Breast epithelium (tissue), 4 donors: ENCODE measurements around the gene THBD. TPM values are rescaled to one million over a fixed set of nuclear protein-coding genes. Genes with fewer than 3 reads are reported as not detected.

ENCODE experiments used
- DNase-seq, 2 donors: peaks; one replicate each; pipeline ENCODE4 v3.0.0-alpha.2; 2019; ENCODE audit warnings: low spot score in 2 of 2
- H3K27ac ChIP-seq, 2 donors: fragments of 200-600 bp; sonication (generic) in 1 of 2; one replicate each; pipeline ENCODE4 v1.5.1; 2016 to 2019; ENCODE audit warnings: mild to moderate bottlenecking in 1 of 2
- H3K27me3 ChIP-seq, 2 donors: fragments of 200-600 bp; sonication (generic) in 1 of 2; one replicate each; pipeline versions ENCODE4 v1.5.1 to v1.6.0; 2017 to 2019; ENCODE audit warnings: control low read depth in 1 of 2, mild to moderate bottlenecking in 1 of 2
- H3K36me3 ChIP-seq: fragments of 200-600 bp; one replicate; pipeline ENCODE4 v1.5.1; 2019
- H3K4me1 ChIP-seq, 2 donors: fragments of 200-600 bp; sonication (generic); one replicate each; pipeline ENCODE4 v1.5.1; 2016 to 2019; ENCODE audit warnings: control low read depth in 1 of 2
- H3K4me3 ChIP-seq, 3 donors: fragments of 200-600 bp; sonication (generic); 1 replicate in 2 of 3; 2 replicates in 1 of 3; pipeline ENCODE4 v1.5.1; 2016 to 2019; ENCODE audit warnings: mild to moderate bottlenecking in 3 of 3, moderate library complexity in 2 of 3
- H3K9me3 ChIP-seq, 2 donors: fragments of 200-600 bp; sonication (generic) in 1 of 2; one replicate each; pipeline ENCODE4 v1.5.1; 2016 to 2019; ENCODE audit warnings: control low read depth in 1 of 2
- POLR2A ChIP-seq: fragments of 450-650 bp; IDR thresholded peaks from one replicate; pipeline ENCODE4 v1.6.1; 2016; ENCODE audit warnings: antibody characterized with exemption, mild to moderate bottlenecking, moderate library complexity
- POLR2AphosphoS5 ChIP-seq, 3 donors: sonication (generic); formaldehyde crosslinking; IDR thresholded peaks; one replicate each; pipeline ENCODE4 v1.6.1; 2017; ENCODE audit warnings: antibody characterized with exemption in 3 of 3
- intact Hi-C: fragments of 100-400 bp; cut with DNase I; formaldehyde crosslinking; loops from one replicate; pipeline ENCODE4 v1.15.1; 2023; ENCODE audit warnings: low total_unique reads
- total RNA-seq, 3 donors: library from RNA; depleted of rRNA; stranded (reverse); fragments of >200 nt; gene quantifications; one replicate each; pipeline ENCODE4 v1.1.0, GENCODE V29; 2016
- TF ChIP-seq, protein P1 (sequence below), 3 donors: fragments of 450-650 bp; IDR thresholded peaks; one replicate each; pipeline ENCODE4 v1.5.1; 2016 to 2017; ENCODE audit warnings: antibody characterized with exemption in 3 of 3, mild to moderate bottlenecking in 3 of 3, moderate library complexity in 3 of 3

Gene THBD
- total RNA-seq, 3 donors from 2014 or later, result 22.6 to 44.2 (median 28.2) TPM

DNA sequence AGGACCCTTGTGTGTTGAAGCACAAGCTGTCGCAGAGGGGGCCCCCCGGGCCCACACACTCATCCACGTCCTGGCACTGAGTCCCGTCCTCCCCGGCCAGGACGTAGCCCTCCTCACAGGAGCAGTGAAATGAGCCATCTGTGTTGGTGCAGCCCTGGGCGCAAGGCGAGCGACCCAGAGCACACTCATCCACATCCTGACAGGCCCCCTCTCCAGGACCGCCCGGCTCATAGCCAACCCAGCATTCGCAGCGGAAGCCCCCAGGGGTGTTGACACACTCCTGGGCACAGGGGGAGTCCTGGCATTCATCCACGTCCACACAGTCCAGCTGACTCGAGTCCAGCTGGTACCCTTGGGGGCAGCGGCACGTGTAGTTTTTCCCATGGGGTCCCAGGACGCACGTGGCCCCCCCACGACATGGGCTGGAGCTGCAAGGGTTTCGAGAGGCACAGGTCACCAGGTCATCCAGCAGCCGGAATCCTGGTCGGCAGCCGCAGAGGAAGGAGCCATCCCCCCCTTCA, 35.4 kb upstream of the THBD start:
- Histone ChIP-seq H3K4me3 (peak overlapping the region; percentile 33 to 59 (median 35)), H3K4me1 (no peaks in the 10 kb centered on the region), H3K9me3 (no peaks in the 10 kb centered on the region), H3K36me3 (no peaks in the 10 kb centered on the region), H3K27ac (peak overlapping the region; percentile 65 to 92), H3K27me3 (no peaks in the 10 kb centered on the region)
- DNase-seq, result no peak
- intact Hi-C loops, result no loop called here
- no peak for TF ChIP-seq POLR2AphosphoS5 (IDR thresholded peaks at IDR 0.05)
- no peak for TF ChIP-seq POLR2A
- TF ChIP-seq, protein P1, sequence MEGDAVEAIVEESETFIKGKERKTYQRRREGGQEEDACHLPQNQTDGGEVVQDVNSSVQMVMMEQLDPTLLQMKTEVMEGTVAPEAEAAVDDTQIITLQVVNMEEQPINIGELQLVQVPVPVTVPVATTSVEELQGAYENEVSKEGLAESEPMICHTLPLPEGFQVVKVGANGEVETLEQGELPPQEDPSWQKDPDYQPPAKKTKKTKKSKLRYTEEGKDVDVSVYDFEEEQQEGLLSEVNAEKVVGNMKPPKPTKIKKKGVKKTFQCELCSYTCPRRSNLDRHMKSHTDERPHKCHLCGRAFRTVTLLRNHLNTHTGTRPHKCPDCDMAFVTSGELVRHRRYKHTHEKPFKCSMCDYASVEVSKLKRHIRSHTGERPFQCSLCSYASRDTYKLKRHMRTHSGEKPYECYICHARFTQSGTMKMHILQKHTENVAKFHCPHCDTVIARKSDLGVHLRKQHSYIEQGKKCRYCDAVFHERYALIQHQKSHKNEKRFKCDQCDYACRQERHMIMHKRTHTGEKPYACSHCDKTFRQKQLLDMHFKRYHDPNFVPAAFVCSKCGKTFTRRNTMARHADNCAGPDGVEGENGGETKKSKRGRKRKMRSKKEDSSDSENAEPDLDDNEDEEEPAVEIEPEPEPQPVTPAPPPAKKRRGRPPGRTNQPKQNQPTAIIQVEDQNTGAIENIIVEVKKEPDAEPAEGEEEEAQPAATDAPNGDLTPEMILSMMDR (IDR thresholded peaks at IDR 0.05), result no peak

DNA sequence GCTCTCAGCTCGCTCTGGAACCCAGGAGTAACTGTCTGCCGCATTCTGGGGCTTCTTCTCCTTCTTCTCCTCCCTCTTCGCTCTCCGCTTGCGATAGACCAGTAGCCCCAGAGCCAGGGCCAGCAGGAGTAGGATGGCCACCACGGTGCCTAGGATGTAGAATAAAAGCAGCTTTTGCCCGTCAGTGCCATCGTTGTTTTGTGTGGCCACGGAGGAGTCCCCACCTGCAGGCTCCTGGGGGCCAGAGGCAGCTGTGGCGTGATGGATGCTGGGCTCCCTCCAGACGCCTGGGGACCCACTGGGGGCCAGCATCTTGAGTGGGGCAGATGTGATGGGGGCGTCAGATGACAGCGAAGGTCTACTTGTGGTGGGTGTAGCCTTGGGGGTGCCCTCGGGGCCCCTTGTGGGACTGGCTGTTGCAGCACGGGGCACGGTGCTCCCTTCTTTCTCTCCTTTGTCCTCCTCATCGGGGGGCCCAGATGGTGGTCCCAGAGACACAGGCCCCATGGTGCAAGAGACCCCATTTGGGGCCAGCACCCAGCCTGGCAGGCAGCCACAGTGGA, 34.9 kb upstream of the THBD start:
- peak overlapping the region; percentile 65 to 92 for H3K27ac ChIP-seq
- H3K4me3 ChIP-seq, result peak overlapping the region; percentile 33 to 59 (median 35)

DNA sequence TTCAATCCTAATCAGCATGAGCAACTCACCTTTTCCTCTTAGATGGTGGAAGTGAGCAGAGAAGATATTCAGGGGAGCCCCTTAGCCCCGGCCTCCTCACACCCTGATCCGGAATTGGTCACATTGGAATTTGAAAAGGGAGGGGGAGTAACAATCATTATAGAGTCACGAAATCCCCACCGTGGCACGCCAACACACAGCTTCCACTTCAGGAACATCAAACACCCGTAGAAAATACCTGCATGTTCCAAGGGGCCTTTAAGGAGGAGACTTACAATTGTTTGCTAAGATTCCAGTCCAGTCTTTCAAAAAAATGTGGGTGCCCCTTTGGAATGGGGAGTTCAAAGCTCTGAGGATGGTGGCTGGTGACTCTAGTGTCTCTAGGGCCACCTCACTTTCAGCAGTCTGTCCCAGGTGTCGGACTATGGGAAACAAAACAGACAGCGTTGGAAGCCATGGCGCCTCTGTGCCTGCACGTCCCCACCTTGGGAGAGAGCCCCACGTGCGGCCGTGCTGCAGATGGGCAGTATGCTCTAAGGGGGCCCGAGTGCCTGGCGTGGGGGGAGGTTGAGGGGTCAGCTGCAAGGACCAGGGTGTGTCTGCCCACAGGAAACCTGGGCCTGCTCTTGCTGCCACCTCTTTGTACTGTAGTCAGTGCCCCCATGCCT, 34.2 kb upstream of the THBD start:
- no peak for DNase-seq
- intact Hi-C loops, result no loop called here
- Histone ChIP-seq H3K36me3 (no peaks in the 10 kb centered on the region), H3K9me3 (no peaks in the 10 kb centered on the region), H3K27ac (peak overlapping the region; percentile 65 to 92), H3K27me3 (no peaks in the 10 kb centered on the region), H3K4me3 (peak overlapping the region; percentile 33 to 59 (median 35)), H3K4me1 (no peaks in the 10 kb centered on the region)
- TF ChIP-seq POLR2A (no peak), POLR2AphosphoS5 (IDR thresholded peaks at IDR 0.05) (no peak)
- TF ChIP-seq, protein P1 (IDR thresholded peaks at IDR 0.05), result no peak

More for the DNA sequence above, 34.9 kb upstream of the THBD start:
- H3K9me3 ChIP-seq, result no peaks in the 10 kb centered on the region
- H3K36me3 ChIP-seq, result no peaks in the 10 kb centered on the region
- no peak for DNase-seq
- H3K4me1 ChIP-seq, result no peaks in the 10 kb centered on the region
- H3K27me3 ChIP-seq, result no peaks in the 10 kb centered on the region
- no peak for TF ChIP-seq POLR2AphosphoS5 (IDR thresholded peaks at IDR 0.05)
- TF ChIP-seq, protein P1 (IDR thresholded peaks at IDR 0.05), result no peak
- no peak for TF ChIP-seq POLR2A
- intact Hi-C loops, result no loop called here

DNA sequence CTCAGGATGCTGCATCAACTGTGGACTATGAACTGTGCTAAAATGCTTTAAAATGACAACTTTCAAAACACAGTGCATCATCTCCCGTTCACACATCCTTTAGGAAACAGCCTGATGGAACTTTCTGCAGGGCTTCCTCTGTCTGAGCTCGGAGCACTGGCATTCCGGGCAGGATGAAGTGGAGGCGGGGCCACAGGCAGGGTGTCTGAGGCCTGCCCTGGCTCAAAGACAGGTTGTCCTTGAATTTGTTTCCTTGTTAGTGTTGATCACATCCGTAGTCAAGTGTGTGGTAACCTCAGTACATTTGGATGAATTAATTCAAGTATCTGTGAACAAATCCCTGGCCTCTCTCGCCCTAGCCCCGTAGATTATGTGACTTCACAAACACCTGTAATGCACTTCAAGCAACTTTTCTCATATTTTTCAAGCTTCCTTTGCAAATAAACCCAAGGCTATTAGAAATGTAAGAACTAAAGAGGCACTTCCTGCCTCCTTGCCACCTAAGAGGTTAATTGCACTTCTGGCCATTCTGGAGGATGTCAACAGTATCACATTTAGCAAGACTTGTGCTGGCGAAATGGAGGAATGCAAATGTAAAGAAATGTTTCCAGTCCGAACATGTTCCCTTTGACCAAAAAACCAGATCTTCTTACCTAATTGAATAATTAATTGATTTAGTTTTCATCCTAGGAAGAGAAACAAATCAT, 33.5 kb upstream of the THBD start:
- Histone ChIP-seq H3K27me3 (no peaks in the 10 kb centered on the region), H3K4me1 (no peaks in the 10 kb centered on the region), H3K9me3 (no peaks in the 10 kb centered on the region), H3K27ac (peak overlapping the region; percentile 65 to 92), H3K4me3 (peak overlapping the region; percentile 33 to 59 (median 35)), H3K36me3 (no peaks in the 10 kb centered on the region)
- TF ChIP-seq, protein P1 (IDR thresholded peaks at IDR 0.05), result no peak
- TF ChIP-seq POLR2AphosphoS5 (IDR thresholded peaks at IDR 0.05) (peak in 1 of 3 donors; percentile 50), POLR2A (no peak)
- intact Hi-C loops, result no loop called here
- DNase-seq, result no peak
